Stimulated activated CD4-positive, alpha-beta T cell treated with anti-CD3 and anti-CD28 coated beads, Interleukin-4, amount 100 ng/mL, for 4 hours (primary cell): ENCODE data around the gene SETD1A.

Experiments used
- DNase-seq, 2 experiments: peaks; one replicate each; pipeline ENCODE4 v3.0.0-alpha.2; 2020

Gene SETD1A

DNA sequence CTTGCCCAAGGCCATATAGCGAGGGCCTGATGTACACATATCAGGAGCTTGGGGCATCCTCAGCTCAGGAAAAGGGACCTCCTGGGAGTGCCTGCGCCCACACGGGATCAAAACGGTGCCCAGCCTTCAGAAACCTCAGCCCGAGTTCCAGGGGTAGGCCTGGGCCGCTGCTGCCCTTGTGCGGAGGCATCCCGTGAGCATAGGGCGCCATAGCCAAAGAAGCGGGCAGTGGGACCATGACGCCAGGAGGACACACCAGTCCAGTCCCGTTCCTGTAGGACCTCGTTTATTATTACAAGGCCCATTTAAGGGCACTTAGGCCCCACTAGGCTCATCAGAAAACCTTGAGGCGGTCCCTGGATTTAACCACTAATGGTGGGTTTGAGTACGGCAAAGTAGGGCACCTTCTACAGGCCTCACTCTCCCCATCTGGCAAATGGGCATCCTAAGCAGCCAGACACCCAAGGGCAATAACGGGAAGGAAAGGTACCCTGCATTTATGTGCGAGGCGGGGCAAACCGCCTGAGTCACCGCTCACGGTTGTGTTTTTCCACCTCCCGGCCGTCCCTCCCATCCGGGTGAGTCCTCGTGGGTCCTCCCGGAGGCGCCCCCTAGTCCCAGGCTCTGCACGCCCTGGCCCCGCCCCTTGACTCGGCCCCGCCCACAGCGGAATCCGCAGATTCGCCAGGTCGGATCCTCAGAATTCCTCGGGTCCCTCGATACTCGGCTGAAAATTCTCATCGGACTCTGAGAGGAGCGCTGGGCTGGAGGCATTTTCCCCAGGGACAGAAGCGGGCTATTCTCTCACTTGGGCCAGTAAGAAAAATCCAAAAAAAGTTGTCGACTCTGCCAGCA, 726 bp upstream of the SETD1A start:
- DNase-seq = peak; percentile 90 to 92

DNA sequence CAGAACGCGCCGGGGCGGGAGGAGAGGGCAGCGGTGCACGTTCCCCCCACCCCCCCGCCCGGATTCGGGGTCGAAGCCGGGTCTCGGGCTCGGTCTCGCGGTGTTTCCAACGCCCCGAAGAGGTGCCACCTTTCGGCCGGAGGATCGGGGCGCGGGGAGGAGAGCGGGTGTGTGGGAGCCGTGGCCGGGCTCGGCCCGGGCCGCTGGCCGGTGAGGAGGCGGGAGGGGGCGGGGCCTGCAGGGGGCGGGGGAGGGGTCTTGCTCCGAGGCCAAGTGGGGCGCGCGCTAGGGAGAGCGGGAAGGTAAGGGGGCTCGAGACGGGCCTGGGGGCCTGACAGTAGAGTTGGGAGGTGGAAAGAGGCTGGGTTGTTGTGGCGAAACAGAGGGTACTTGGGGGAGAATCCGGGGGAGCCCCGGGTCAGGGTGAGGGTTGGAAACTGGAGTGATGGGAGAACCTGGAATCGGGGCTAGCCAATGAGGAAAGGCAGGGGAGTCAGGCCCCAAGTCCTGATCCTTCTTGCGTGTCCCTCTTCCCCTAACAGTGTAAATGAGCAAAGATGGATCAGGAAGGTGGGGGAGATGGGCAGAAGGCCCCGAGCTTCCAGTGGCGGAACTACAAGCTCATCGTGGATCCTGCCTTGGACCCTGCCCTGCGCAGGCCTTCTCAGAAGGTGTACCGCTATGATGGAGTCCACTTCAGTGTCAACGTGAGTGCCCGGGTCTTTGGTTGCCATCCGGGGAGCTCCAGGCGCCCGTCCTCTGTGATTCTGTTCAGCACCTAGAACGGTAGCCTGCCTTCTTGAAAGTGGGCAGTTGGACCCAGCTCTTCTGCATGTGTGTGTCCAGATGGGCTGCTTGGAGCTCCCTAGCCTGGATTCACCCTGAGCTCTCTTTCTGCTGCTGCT, 873 bp downstream of the SETD1A start:
- no peak for DNase-seq

DNA sequence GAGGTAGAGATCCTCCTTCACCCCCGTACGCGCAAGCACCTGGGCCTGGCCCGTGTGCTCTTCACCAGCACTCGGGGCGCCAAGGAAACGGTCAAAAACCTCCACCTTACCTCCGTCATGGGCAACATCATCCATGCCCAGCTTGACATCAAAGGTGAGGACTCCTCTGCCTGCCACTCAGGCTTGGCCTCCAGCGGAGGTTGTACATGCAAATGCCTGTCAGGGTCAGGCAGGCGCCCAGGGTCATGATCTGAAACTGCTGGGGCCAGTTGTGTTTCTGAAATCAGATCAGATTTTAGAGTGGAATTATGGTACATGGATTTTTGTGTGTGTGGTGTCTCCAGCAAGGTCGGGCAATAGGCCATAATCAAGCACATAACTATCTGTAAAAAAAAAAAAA, 3.8 kb downstream of the SETD1A start:
- DNase-seq = no peak

DNA sequence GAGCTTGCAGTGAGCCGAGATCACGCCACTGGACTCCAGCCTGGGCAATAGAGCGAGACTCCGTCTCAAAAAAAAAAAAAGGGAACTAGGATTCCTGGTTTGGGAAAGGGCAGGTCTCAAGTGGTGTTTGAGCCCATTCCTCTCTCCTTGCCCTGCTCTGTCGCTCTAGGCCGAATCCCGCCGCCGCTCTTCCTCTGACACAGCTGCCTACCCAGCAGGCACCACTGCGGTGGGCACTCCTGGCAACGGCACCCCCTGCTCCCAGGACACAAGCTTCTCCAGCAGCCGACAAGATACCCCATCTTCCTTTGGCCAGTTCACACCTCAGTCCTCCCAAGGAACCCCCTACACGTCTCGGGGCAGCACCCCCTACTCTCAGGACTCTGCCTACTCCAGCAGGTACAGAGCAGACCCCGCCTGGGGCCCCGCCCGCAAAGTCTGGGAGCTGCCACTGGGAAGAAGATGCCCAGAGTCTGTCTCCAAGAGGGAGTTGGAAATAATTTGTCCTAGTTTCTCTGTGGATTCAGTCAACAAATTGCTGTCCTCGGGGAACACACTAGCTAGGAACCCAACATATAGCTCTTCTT, 6.5 kb downstream of the SETD1A start:
- DNase-seq = no peak

DNA sequence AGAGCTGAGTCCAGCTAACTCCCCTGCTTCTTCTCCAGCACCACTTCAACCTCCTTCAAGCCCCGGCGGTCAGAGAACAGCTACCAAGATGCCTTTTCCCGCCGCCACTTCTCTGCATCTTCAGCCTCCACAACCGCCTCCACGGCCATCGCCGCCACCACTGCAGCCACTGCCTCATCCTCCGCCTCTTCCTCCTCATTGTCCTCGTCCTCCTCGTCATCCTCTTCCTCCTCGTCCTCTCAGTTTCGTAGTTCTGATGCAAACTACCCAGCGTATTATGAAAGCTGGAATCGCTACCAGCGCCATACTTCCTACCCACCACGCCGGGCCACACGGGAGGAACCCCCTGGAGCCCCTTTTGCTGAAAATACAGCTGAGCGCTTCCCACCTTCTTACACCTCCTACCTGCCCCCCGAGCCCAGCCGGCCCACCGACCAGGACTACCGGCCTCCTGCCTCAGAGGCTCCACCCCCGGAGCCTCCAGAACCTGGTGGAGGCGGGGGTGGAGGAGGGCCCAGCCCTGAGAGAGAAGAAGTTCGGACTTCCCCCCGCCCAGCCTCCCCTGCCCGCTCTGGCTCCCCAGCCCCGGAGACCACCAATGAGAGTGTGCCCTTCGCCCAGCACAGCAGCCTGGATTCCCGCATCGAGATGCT, 7.1 kb downstream of the SETD1A start:
- DNase-seq = no peak

DNA sequence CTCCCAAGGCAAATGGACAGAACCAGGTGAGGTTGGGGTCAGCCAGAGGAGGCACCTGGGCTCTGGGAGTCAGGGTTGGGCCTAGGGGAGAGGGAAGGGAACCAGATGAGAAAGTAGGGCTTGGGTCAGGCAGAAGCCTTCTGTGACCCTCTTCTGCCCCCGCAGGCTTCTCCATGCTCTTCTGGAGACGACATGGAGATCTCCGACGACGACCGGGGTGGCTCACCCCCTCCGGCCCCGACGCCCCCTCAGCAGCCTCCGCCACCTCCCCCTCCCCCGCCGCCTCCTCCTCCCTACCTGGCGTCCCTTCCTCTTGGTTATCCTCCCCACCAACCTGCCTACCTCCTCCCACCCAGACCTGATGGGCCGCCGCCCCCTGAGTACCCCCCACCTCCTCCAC, 7.9 kb downstream of the SETD1A start:
- no peak for DNase-seq

DNA sequence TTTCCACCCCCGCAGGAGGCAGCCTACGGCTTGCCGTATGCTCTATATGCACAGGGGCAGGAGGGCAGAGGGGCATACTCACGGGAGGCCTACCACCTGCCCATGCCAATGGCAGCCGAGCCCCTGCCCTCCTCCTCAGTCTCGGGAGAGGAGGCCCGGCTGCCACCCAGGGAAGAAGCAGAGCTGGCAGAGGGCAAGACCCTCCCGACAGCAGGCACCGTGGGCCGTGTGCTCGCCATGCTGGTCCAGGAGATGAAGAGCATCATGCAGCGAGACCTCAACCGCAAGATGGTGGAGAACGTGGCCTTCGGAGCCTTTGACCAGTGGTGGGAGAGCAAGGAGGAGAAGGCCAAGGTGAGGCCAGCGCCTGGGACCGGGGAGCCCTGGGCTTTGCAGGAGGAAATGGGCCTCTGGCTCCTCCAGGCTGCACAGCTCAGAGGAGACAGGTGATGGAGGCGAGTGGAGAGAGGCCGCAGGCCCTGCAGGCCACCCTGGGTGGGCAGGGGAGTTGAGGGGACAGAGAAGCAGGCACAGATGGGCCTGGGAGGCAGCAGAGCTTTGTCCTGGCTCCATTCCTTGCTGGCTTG, 8.6 kb downstream of the SETD1A start:
- DNase-seq = no peak

DNA sequence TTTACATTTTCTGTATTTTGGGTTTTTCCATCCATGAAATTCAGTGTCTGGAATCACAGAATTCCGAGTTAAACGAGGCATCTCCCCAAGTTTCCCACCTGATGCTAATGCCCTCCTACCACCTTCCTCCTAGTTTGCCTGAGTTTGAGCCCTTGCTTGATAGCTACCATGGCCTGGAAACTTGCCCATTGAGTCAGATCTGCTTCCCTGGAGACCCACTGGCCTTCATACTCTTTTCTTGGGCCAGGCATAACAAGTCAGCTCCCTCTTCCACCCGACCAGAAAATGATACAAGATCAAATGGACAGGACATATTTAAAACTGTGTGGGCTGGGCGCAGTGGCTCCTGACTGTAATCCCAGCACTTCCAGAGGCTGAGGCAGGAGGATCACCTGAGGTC, 10.2 kb downstream of the SETD1A start:
- DNase-seq = no peak

DNA sequence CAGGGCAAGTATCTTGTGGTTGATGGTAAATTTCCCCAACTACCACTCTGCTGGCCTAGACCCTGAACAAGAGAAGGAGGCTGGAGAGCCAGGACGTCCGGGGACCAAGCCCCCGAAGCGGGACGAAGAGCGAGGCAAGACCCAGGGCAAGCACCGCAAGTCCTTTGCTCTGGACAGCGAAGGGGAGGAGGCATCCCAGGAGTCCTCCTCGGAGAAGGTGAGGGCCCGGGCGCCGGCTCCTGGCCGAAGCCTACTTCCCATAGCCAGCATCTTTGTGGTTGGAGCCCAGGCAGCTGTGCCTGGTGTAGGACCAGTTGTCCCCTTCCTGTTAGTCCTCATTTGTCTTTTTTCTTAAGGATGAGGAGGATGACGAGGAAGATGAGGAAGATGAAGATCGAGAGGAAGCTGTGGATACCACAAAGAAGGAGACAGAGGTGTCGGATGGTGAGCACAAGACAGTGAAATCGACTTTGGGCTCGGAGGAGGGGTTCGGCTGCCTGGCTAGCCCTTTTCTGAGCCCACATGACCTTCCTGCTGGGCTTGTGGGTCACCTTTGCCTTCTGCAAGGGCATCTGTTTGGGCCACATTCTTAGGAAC, 11.8 kb downstream of the SETD1A start:
- DNase-seq = no peak

DNA sequence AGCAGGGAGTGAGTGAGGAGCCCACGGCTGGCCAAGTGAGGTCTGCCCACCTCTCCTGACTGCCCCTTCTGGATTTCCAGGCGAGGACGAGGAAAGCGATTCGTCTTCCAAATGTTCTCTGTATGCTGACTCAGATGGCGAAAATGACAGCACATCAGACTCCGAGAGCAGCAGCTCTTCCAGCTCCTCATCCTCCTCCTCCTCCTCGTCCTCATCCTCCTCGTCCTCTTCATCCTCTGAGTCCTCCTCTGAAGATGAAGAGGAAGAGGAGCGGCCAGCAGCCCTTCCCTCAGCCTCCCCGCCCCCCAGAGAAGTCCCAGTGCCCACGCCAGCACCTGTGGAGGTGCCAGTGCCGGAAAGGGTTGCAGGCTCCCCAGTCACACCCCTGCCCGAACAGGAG, 13.7 kb downstream of the SETD1A start:
- no peak for DNase-seq

DNA sequence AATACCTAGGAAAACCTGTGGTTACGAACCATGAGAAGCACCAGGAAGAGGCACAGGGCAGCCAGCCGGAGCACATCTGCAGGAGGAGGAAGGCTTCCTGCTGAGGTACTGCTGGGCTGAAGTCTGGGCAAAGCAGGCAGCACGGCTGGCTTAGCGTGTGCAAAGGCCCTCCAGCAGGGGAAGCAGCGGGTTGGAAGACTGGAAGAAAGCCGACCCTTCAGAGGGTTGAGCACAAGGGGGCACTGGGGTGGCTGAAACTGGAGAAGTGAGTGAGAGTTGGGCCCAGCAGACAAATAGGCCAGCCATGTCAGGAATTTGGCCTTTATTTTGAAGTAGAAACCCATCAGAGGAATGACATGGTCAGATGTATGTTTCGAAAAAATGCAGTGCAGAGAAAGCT, 15.3 kb downstream of the SETD1A start:
- DNase-seq = no peak

DNA sequence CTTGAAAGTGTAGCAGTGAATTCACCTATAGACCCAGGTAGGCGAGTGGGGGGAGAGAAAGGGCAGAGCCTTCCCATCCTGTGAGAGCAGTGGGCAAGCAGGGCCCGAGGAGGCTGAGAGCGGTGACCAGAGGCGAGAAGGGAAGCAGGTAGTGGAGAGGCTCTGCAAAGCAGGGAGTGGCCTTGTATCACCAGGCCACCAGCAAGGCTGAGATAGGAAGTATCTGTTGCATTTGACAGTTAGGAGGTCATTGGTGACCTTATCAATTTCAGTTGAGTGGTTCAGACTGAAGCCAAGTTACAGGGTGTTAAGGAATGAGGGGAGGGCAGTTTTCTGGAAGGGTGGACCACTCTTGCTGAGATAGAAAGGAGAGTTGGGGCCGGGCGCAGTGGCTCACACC, 16.8 kb downstream of the SETD1A start:
- DNase-seq = no peak

DNA sequence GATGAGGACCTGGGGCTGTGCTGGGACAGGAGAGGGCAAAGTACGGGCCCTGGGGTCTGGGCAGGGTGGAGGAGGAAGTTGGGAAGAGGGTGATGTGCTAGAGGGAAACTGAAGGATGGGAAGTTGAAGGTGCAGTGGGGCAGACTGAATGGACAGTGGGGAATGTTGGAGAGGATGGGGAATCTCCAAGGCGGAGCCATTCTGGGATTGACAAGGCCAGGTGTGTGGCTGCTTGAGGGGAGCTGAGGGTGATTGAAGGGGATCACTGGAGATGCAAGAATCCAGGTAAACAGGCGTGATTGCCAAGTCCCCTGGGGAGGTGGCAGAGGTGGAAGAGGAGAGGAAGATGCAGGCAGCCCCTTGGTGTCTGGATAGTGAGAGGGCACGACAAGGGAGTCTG, 18.9 kb downstream of the SETD1A start:
- no peak for DNase-seq

DNA sequence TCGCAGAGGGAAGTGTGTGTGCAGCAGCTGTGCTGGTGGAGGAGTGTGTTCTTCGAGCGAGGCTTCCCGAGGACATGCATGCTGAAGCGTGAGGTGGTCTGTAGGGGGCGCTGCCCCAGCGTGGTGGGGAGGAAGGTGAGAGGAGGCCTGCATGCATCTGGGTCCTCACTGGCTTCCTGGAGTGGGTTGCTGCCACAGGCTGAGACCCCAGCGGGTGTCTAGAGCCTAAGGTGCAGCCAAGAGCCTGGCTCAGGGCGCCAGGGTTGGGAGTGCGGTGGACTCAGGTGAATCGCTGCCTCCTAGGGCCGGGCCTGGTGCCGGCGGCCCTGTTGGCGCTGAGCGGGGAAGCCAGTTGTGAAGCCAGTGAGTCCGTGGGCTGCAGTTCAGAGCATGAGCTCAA, 19.9 kb downstream of the SETD1A start:
- no peak for DNase-seq

DNA sequence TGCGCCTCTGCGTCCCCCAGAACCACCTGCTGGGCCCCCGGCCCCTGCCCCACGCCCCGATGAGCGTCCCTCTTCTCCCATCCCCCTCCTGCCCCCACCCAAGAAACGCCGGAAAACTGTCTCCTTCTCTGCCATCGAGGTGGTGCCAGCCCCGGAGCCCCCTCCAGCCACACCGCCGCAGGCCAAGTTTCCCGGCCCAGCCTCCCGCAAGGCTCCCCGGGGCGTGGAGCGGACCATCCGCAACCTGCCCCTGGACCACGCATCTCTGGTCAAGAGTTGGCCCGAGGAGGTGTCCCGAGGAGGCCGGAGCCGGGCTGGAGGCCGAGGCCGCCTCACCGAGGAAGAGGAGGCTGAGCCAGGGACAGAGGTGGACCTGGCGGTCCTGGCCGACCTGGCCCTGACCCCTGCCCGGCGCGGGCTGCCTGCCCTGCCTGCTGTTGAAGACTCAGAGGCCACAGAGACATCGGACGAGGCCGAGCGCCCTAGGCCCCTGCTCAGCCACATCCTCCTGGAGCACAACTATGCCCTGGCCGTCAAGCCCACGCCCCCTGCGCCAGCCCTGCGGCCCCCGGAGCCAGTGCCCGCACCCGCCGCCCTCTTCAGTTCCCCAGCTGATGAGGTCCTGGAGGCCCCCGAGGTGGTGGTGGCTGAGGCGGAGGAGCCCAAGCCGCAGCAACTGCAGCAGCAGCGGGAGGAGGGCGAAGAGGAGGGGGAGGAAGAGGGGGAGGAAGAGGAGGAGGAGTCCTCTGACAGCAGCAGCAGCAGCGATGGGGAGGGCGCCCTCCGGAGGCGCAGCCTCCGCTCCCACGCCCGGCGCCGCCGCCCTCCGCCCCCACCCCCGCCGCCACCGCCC, 21.8 kb downstream of the SETD1A start:
- no peak for DNase-seq

DNA sequence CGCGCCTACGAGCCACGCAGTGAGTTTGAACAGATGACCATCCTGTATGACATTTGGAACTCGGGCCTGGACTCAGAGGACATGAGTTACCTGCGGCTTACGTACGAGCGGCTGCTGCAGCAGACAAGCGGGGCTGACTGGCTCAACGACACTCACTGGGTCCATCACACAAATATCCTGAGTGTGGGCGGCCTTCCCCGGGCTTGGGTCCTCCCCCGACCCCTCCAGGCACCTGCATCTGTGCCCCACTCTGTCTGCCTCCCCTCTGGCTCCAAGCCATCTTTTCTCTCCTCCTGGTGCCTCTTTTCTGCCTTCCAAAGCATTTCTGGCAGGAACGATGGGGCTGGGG, 22.4 kb downstream of the SETD1A start:
- DNase-seq = no peak

DNA sequence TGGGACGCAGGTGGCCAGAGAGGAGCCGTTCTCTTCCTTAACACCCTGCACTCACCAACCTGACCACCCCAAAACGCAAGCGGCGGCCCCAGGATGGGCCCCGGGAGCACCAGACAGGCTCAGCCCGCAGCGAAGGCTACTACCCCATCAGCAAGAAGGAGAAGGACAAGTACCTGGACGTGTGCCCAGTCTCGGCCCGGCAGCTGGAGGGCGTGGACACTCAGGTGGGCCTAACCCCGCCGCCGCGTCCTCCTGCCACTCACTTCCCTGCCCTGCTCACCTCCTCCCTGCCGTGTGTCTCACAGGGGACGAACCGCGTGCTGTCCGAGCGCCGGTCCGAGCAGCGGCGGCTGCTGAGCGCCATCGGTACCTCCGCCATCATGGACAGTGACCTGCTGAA, 22.9 kb downstream of the SETD1A start:
- DNase-seq = no peak

DNA sequence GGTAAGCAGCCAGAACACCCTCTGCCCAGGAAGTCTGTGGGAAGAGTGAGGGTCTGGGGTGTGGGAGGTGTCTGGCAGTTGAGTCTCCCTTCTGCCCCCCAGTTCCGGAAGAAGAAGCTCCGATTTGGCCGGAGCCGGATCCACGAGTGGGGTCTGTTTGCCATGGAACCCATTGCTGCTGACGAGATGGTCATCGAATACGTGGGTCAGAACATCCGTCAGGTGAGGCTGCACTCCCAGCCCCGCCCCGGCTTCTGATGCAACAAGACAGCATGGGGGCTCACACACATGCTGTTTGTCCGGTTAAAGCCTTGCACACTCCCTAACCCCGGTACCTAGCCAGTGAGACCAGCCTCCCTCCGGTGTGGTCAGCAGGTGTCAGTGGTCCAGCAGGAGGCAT, 23.4 kb downstream of the SETD1A start:
- no peak for DNase-seq

DNA sequence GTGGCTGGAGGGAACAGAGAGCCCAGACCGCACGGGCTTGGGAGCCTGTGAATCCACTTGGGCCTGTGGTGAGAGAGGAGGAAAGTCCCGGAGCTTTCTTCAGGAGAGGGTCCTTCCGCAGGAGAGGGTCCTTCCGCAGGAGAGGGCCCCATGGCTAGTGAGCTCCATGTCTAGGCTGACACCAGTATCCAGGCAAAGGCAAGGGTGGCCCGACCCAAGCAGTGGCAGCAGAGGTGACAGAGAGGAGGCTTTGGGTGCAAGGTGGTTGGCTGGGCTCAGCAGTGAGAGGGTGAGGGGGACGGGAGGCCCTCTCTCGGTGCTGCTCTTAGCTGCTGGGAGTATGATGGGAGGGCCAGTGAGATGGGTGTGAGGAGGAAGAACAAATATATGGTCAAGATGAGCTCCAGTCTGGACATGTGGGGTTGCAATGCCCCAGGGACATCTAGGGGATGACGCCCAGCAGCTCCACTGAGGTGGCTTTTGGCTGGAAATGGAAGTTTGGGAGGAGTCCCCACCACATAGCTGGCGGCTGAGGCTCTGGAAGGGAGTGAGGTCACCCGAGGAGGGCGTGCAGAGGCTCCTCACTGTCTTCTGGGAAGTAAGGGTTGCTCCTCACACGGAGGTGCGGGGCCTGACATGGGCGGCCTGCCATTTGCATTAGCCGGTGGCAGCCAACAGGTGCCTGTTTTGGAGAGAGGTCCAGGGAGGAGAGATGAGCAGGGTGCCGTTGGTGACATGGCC, 25.2 kb downstream of the SETD1A start:
- no peak for DNase-seq

DNA sequence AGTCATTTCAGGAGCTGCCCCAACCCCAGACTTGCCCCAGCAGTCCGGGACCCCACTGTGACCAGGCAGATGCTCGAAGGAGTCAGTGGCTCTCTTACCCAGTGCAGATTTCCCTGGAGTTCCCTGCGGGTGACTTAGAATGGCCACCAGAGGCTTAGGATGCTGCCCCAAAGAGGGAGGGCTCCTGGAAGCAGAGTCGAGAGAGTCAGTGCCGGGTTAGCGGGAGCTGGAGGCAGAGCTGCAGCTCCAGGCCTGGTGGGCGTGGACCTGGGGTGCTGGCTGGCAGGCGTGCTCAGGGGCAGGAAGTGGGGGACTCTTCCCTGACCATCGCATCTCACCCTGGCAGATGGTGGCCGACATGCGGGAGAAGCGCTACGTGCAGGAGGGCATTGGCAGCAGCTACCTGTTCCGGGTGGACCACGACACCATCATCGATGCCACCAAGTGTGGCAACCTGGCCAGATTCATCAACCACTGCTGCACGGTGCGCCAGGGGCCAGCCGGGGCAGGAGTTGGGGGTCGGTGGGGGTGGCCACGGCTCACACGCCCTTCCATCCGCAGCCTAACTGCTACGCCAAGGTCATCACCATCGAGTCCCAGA, 25.8 kb downstream of the SETD1A start:
- DNase-seq = no peak
